Activated naive CD8-positive, alpha-beta T cell (primary cell): Measurements from ENCODE around the gene CEP57.
A peak's percentile ranks its signal among the peaks of the same experiment; 100 is the strongest.
"Not testable (repeated sequence)": the region's sequence is repeated elsewhere in the genome, so short reads cannot be mapped to it uniquely, and the experiment has no call there.

Experiments used
- H3K27ac Mint-ChIP-seq: one replicate; pipeline ENCODE4 v1.8.0; 2021; ENCODE audit warnings: mixed read lengths
- H3K27me3 Mint-ChIP-seq: one replicate; pipeline ENCODE4 v1.8.0; 2021; ENCODE audit warnings: mixed read lengths
- H3K36me3 Mint-ChIP-seq: one replicate; pipeline ENCODE4 v1.8.0; 2021; ENCODE audit warnings: mixed read lengths
- H3K4me1 Mint-ChIP-seq: one replicate; pipeline ENCODE4 v1.8.0; 2021; ENCODE audit warnings: low read depth, mixed read lengths
- H3K4me3 Mint-ChIP-seq: one replicate; pipeline ENCODE4 v1.8.0; 2021; ENCODE audit warnings: mild to moderate bottlenecking, mixed read lengths
- H3K9me3 Mint-ChIP-seq: one replicate; pipeline ENCODE4 v1.8.0; 2021; ENCODE audit warnings: low read depth, mixed read lengths

Gene CEP57

GRCh38 chr11:95821640-95822039 lies 31.3 kb downstream of the CEP57 start:
- H3K27ac Mint-ChIP-seq: peak overlapping the region; percentile 68
- H3K36me3 Mint-ChIP-seq: peaks cover 11% of the 10 kb centered on the region

GRCh38 chr11:95827696-95828095 lies 37.4 kb downstream of the CEP57 start:
- peaks cover 5% of the 10 kb centered on the region for H3K4me1 Mint-ChIP-seq
- no peak overlapping the region for H3K4me3 Mint-ChIP-seq
- H3K36me3 Mint-ChIP-seq: peaks cover 11% of the 10 kb centered on the region
- no peaks in the 10 kb centered on the region for H3K27me3 Mint-ChIP-seq
- H3K27ac Mint-ChIP-seq: peak overlapping the region; percentile 52
- H3K9me3 Mint-ChIP-seq: no peaks in the 10 kb centered on the region

More at GRCh38 chr11:95821640-95822039, 31.3 kb downstream of the CEP57 start:
- no peaks in the 10 kb centered on the region for H3K27me3 Mint-ChIP-seq
- H3K4me1 Mint-ChIP-seq: no peaks in the 10 kb centered on the region
- H3K9me3 Mint-ChIP-seq: no peaks in the 10 kb centered on the region
- no peak overlapping the region for H3K4me3 Mint-ChIP-seq

GRCh38 chr11:95829580-95830259 lies 39.4 kb downstream of the CEP57 start:
- Mint-ChIP-seq H3K9me3 (no peaks in the 10 kb centered on the region), H3K36me3 (peaks cover 11% of the 10 kb centered on the region), H3K4me3 (no peak overlapping the region), H3K27me3 (no peaks in the 10 kb centered on the region), H3K4me1 (peaks cover 5% of the 10 kb centered on the region), H3K27ac (peak overlapping the region; percentile 55)

GRCh38 chr11:95831198-95831883 lies 41.0 kb downstream of the CEP57 start:
- Mint-ChIP-seq H3K36me3 (peaks cover 6% of the 10 kb centered on the region), H3K27me3 (no peaks in the 10 kb centered on the region), H3K4me1 (peaks cover 5% of the 10 kb centered on the region), H3K4me3 (no peak overlapping the region), H3K27ac (peak overlapping the region; percentile 46), H3K9me3 (no peaks in the 10 kb centered on the region)

- no peaks in the 10 kb centered on the region for H3K9me3 Mint-ChIP-seq
- no peaks in the 10 kb centered on the region for H3K27me3 Mint-ChIP-seq
- H3K27ac Mint-ChIP-seq: peak overlapping the region; percentile 34
- no peak overlapping the region for H3K4me3 Mint-ChIP-seq
- H3K36me3 Mint-ChIP-seq: peaks cover 6% of the 10 kb centered on the region
- peaks cover 5% of the 10 kb centered on the region for H3K4me1 Mint-ChIP-seq
Observed at GRCh38 chr11:95832763-95833162, 42.5 kb downstream of the CEP57 start.

GRCh38 chr11:95833378-95833777 lies 43.1 kb downstream of the CEP57 start:
- H3K36me3 Mint-ChIP-seq: peaks cover 6% of the 10 kb centered on the region
- H3K4me3 Mint-ChIP-seq: no peak overlapping the region
- H3K4me1 Mint-ChIP-seq: peaks cover 5% of the 10 kb centered on the region
- no peak overlapping the region for H3K27ac Mint-ChIP-seq
- no peaks in the 10 kb centered on the region for H3K27me3 Mint-ChIP-seq
- no peaks in the 10 kb centered on the region for H3K9me3 Mint-ChIP-seq

- peaks cover 3% of the 10 kb centered on the region for H3K36me3 Mint-ChIP-seq
- H3K27me3 Mint-ChIP-seq: no peaks in the 10 kb centered on the region
- peaks cover 5% of the 10 kb centered on the region for H3K4me1 Mint-ChIP-seq
- H3K4me3 Mint-ChIP-seq: no peak overlapping the region
- no peak overlapping the region for H3K27ac Mint-ChIP-seq
- H3K9me3 Mint-ChIP-seq: no peaks in the 10 kb centered on the region
Observed at GRCh38 chr11:95835351-95835750, 45.1 kb downstream of the CEP57 start.

- no peaks in the 10 kb centered on the region for H3K27me3 Mint-ChIP-seq
- H3K36me3 Mint-ChIP-seq: peaks cover 3% of the 10 kb centered on the region
- H3K4me1 Mint-ChIP-seq: peaks cover 3% of the 10 kb centered on the region
- peak overlapping the region; percentile 16 for H3K27ac Mint-ChIP-seq
- H3K9me3 Mint-ChIP-seq: no peaks in the 10 kb centered on the region
- no peak overlapping the region for H3K4me3 Mint-ChIP-seq
Observed at GRCh38 chr11:95835768-95836488, 45.6 kb downstream of the CEP57 start.

- Mint-ChIP-seq H3K27me3 (no peaks in the 10 kb centered on the region), H3K27ac (no peak overlapping the region), H3K4me1 (no peaks in the 10 kb centered on the region), H3K9me3 (no peaks in the 10 kb centered on the region), H3K36me3 (peaks cover 3% of the 10 kb centered on the region), H3K4me3 (no peak overlapping the region)
Observed at GRCh38 chr11:95845167-95845566, 54.9 kb downstream of the CEP57 start.

- H3K27ac Mint-ChIP-seq: peak overlapping the region; percentile 6
Observed at GRCh38 chr11:95849087-95849825, 59.0 kb downstream of the CEP57 start.

GRCh38 chr11:95850137-95850536 lies 59.8 kb downstream of the CEP57 start:
- Mint-ChIP-seq H3K36me3 (peaks cover 5% of the 10 kb centered on the region), H3K27me3 (no peaks in the 10 kb centered on the region), H3K4me1 (no peaks in the 10 kb centered on the region), H3K9me3 (no peaks in the 10 kb centered on the region), H3K4me3 (no peak overlapping the region), H3K27ac (no peak overlapping the region)

More at GRCh38 chr11:95849087-95849825, 59.0 kb downstream of the CEP57 start:
- H3K4me3 Mint-ChIP-seq: no peak overlapping the region
- H3K27me3 Mint-ChIP-seq: no peaks in the 10 kb centered on the region
- H3K9me3 Mint-ChIP-seq: no peaks in the 10 kb centered on the region
- no peaks in the 10 kb centered on the region for H3K4me1 Mint-ChIP-seq
- peaks cover 5% of the 10 kb centered on the region for H3K36me3 Mint-ChIP-seq

GRCh38 chr11:95853138-95853537 lies 62.8 kb downstream of the CEP57 start:
- Mint-ChIP-seq H3K9me3 (no peaks in the 10 kb centered on the region), H3K27me3 (no peaks in the 10 kb centered on the region), H3K4me1 (no peaks in the 10 kb centered on the region), H3K4me3 (no peak overlapping the region), H3K36me3 (peaks cover 2% of the 10 kb centered on the region), H3K27ac (no peak overlapping the region)

GRCh38 chr11:95853862-95854261 lies 63.6 kb downstream of the CEP57 start:
- H3K36me3 Mint-ChIP-seq: peaks cover 5% of the 10 kb centered on the region
- H3K4me1 Mint-ChIP-seq: no peaks in the 10 kb centered on the region
- no peak overlapping the region for H3K4me3 Mint-ChIP-seq
- H3K9me3 Mint-ChIP-seq: no peaks in the 10 kb centered on the region
- no peaks in the 10 kb centered on the region for H3K27me3 Mint-ChIP-seq
- no peak overlapping the region for H3K27ac Mint-ChIP-seq

- not testable (repeated sequence) for H3K4me1 Mint-ChIP-seq, H3K9me3 Mint-ChIP-seq, H3K36me3 Mint-ChIP-seq, H3K27me3 Mint-ChIP-seq, H3K27ac Mint-ChIP-seq, H3K4me3 Mint-ChIP-seq
Observed at GRCh38 chr11:95854362-95854761, 64.1 kb downstream of the CEP57 start.

GRCh38 chr11:95860024-95860423 lies 69.7 kb downstream of the CEP57 start:
- H3K36me3 Mint-ChIP-seq: peaks cover 14% of the 10 kb centered on the region
- not testable (repeated sequence) for H3K9me3 Mint-ChIP-seq, H3K27me3 Mint-ChIP-seq, H3K4me3 Mint-ChIP-seq, H3K27ac Mint-ChIP-seq, H3K4me1 Mint-ChIP-seq
